GM18511 (cell line): ENCODE data around the gene DOP1A.
A peak's percentile ranks its signal among the peaks of the same experiment; 100 is the strongest.

Source experiments
- ATAC-seq: cut with Tn5 transposase; IDR thresholded peaks from one replicate; pipeline ENCODE4 v1.9.1; 2021; ENCODE audit warnings: mild to moderate bottlenecking, moderate library complexity; ENCODE audit not compliant: unreplicated experiment

The DOP1A gene

DNA sequence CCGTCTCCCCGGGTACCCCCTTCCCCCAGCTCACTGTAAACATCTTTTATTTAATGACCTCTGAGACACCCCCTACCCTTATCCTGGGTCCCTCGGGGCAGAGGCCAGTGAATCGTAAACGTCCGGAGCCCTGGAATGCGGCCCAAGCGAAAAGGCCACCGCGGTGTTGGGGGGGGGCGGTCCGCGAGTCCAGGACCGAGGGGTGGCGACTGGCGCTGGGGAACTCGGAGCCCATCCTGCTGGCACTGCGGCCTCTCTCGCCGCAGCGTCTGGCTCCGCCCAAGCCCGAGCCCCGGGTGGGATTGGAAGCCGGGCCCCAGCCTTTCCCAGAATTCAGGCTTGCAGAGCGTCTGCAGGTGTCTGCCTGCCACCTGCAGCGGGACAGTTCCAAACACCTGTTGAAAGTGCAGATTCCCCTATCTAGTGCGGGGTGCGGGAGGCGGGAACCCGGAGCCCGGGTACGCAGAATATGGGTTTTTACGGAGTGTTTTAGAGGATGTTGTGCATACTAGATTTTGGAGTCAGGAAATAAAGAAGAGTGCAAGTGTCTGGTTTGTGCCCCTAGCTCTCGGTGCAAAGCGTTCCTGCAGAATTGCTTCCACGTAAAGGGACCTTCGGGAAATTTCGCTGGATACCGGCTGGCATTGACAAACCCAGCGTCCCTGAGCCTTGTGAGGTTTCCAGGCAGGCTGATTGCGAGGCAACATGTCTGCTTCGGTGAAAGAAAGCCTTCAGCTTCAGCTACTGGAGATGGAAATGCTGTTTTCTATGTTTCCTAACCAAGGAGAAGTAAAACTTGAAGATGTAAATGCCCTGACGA, 126.5 kb downstream of the DOP1A start:
- ATAC-seq, result peak; percentile 38

DNA sequence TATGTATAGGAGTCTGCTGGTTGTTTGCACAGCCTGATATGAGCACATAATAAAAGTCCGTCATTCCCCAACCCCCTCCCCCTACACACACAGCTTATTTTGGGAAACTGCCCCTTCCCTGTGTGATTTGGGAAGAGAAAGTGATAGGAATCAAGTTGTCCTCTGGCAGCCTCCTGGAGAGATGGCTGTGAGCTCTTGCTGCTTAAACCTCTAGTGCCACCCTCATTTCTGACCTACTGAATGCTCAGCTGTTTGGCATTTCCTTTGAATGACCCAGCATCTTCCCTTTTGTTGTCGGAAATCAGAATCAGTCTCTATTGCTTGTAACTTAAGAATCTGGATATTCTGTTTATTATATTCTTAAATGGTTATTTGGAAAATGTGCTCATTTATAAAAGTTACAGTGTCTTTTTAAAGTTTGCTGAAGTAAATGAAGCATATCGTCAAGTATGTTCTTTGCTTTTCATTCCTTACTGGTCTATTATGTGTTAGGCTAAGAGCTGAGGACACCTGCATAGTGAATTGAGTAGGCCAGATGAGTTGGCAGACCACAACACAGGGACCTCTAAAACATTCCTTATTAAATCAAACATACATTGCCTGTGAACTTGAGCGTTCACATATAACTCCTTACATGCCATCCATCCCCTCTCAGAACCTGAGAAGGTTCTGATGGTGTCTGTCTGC, 131.2 kb downstream of the DOP1A start:
- no peak for ATAC-seq

DNA sequence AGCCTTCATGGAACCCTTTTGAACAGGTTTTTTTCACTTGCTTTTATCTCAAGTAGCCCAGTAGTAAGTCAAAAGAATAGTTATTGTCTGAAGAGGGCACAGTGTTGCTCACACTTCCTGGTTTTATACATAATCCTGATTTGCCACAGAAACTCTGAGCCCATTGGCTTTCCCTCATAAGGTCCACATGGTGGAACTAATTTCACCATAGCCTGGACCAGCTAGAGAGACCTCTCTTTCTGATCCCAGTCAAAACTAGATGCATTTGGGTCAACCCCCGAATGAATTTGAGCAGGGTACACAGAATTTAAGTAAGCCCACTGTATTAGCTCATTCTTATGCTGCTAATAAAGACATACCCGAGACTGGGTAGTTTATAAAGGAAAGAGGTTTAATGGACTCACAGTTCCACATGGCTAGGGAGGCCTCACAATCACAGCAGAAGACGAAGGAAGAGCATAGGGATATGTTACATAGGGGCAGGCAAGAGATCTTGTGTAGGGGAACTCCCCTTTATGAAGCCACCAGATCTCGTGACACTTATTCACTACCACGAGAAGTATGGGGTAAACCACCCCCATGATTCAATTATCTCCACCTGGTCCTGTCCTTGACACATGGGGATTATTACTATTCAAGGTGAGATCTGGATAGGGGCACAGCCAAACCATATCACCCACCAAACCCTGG, 131.8 kb downstream of the DOP1A start:
- ATAC-seq, result peak; percentile 78

DNA sequence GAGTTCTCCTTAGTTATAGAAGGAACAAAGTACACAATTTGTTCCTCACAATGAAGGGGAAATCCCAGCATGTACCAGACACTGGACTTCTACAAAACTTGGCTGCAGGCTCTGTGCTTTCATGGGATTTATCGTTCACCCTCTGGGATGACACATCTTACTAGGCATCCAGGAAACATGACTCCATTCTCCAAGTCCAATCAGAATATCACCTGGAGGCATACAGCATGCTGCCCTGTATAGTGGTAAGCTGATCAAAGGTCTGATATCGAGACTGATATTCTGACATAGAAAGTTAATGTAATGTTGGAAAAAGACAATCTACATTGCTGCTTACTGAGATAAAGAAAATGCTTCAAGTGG, 132.4 kb downstream of the DOP1A start:
- ATAC-seq, result peak; percentile 23

DNA sequence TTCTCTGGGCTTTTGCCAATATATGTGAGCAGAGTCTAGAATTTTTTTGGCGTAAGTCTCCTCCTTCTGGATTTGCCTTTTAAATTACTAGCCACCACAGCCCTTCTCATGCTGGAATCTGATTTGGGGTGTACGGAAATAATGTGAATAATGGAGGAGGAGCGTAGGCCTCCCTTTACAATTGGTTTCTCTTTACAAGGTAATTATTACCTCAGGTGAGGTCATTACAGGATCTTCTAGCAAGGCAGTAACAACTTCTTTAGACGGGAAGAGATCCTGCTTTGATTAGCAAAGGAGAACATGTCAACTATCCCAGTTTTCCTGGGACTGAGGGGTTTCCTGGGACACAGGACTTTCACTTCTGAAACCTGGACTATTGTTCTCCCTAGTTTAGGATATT, 134.6 kb downstream of the DOP1A start:
- ATAC-seq, result no peak

DNA sequence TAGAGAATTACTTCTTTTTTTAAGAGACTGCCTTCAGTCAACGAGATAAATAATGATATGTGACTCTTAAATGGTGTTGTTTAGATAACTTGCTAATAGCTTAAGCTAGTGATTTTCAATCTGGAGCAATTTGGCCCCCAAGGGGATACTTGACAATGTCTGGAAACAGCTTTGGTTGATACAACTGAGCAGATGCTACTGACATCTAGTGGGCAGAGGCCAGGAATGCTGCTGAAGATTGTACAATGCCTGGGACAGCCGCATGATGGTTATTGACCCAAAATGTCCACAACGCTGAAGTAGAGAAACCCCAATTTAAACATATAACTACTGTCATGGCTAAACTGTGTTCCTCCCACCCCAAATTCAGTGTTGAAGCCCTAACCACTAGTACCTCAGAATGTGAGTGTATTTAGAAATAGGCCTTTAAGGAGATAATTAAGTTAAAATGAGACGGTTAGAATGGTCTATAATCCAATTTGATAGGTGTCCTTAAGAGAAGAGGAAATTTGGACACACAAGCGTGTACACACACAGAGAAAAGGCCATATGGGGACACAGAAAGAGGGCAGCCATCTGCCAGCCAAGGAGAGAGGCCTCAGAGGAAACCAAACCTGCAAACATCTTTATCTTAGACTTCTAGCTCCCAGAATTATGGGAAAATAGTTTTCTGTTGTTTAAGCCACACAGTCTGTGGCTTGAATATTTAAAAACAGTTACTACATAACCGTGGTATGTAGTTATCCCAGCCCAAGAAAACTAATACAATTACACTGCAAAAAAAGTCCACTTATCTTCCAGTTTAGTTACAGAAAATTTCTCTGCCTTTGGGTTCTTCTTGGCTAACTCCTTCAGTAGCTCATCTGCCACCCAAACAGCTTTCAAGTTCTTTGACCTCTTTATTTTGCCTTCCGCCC, 147.9 kb downstream of the DOP1A start:
- peak; percentile 99 for ATAC-seq

DNA sequence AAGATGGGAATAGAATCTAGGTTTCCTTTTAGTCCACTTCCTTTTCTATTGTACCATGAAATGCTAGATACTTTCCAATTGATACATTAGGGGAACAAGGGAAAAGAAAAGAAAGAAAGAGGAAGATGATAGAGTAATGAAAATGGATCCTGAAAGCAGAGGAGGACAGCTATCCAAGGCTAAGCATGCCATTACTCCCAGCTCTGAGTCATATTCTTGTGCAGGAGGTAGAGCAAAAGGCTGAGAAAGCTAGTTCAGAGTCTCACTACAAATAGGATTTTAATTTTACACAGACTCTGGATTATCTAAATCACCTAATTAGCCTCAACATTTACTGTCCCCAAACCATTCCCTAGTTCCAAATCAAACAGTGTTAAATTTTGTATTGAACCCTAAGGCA, 149.3 kb downstream of the DOP1A start:
- ATAC-seq, result no peak
